GM10248 (cell line): ENCODE results near the gene JOSD2.

Source experiments
- CTCF ChIA-PET: fragments of 300-600 bp; sonication (Branson Sonifier 250); formaldehyde crosslinking; extraction: SDS; loops from one replicate; lab custom pipeline; 2021; ENCODE audit warnings: antibody characterized with exemption; lab: Yijun Ruan, JAX
- POLR2A ChIA-PET: fragments of 350-650 bp; sonication (Branson Sonifier 250); formaldehyde crosslinking; extraction: SDS; loops from one replicate; lab custom pipeline; 2020; ENCODE audit warnings: antibody characterized with exemption; lab: Yijun Ruan, JAX
- DNase-seq: peaks from one replicate; pipeline ENCODE4 v3.0.0; 2012; ENCODE audit errors: extremely low spot score
- CTCF ChIP-seq: IDR thresholded peaks from 2 replicates; pipeline ENCODE4 v1.5.1; 2012; ENCODE audit warnings: mild to moderate bottlenecking, low read depth; ENCODE audit errors: extremely low read depth, missing control alignments, control extremely low read depth

Gene JOSD2

DNA sequence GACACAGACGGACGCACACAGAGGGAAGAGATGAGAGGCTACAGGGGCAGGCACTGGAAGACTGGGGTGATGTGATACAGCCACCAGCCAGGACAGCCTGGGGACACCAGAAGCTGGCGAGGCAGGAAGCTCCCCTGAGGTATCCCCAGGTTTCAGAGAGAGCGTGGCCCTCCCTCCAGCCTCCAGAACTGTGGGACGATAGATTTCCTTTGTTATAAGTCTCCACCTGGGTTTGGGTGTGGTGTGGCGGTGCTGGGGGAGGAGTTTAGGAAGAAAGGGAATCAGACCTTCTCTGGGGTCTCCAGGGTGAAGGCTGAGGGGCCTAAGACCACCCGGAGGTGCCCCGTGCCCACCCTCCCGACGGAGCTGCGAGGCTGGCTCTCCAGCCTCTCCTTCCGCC lies 5.5 kb upstream of the JOSD2 start:
- POLR2A ChIA-PET, result interaction anchor here (0.6 kb wide), 1 partner anchor 28 kb away, joined by 4 read pairs; no protein-coding TSS in a partner anchor
- CTCF ChIA-PET, result interaction anchor here (2.5 kb wide), 1 partner anchor 21 kb away, joined by 9 read pairs; no protein-coding TSS in a partner anchor
- no peak for TF ChIP-seq CTCF
- DNase-seq, result no peak

DNA sequence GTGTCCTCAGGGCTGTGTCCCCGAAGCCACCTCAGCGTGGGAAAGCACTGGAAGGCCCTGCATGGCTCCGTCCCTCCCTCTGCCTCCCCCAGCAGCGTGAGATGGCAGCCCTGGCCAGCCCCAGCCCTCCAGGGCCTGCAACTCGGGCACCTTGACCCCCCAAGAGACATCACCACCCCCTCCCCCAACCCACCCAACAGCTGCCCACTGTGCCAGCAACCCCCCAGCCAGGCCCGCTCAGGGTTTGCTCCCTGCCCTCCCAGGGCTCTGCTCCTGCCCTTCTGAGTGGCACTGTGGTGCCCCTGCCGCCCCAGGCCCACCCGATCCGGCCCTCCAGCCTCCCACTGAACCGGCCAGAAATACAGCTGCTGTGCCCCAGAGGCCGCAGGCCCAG lies 4.2 kb upstream of the JOSD2 start:
- TF ChIP-seq CTCF, result no peak
- no peak for DNase-seq
- ChIA-PET CTCF (interaction anchor here (1.4 to 2.5 kb wide), 2 partner anchors 22 to 41 kb away, joined by 3 to 9 read pairs; no protein-coding TSS in a partner anchor), POLR2A (no interaction called here)

GRCh38 chr19:50514346-50515167 lies 3.6 kb upstream of the JOSD2 start:
- TF ChIP-seq CTCF, result no peak
- POLR2A ChIA-PET, result no interaction called here
- DNase-seq, result no peak
- CTCF ChIA-PET, result interaction anchor here (1.4 to 2.5 kb wide), 2 partner anchors 23 to 42 kb away, joined by 3 to 9 read pairs; no protein-coding TSS in a partner anchor

GRCh38 chr19:50513746-50514345 lies 2.9 kb upstream of the JOSD2 start, which contains the start of gene ASPDH:
Gene ASPDH (minus strand): TSS chr19:50513913. CDS start chr19:50513823, 90 bp downstream.
- ChIA-PET CTCF (interaction anchor here (1.4 kb wide), 1 partner anchor 42 kb away, joined by 3 read pairs; no protein-coding TSS in a partner anchor), POLR2A (no interaction called here)
- TF ChIP-seq CTCF, result no peak
- DNase-seq, result no peak

- ChIA-PET POLR2A (no interaction called here), CTCF (no interaction called here)
Measured at GRCh38 chr19:50512999-50513745, 2.2 kb upstream of the JOSD2 start.

More at GRCh38 chr19:50512999-50513745, 2.2 kb upstream of the JOSD2 start:
- DNase-seq, result no peak
- no peak for TF ChIP-seq CTCF
